ENCODE results near the gene EAPP. TPM values are rescaled to one million over a fixed set of nuclear protein-coding genes. Genes with fewer than 3 reads are reported as not detected.
"Not testable (repeated sequence)": the region's sequence is repeated elsewhere in the genome, so short reads cannot be mapped to it uniquely, and the experiment has no call there.

EAPP gene
- total and polyA plus RNA-seq, 3 experiments from 2014 or later: 36.4 to 96.2 (median 38.6) TPM

- Mint-ChIP-seq H3K27ac (no peak overlapping the region), H3K4me3 (no peak overlapping the region), H3K27me3 (no peaks in the 10 kb centered on the region), H3K4me1 (no peaks in the 10 kb centered on the region), H3K36me3 (no peaks in the 10 kb centered on the region), H3K9me3 (no peaks in the 10 kb centered on the region)
- Histone ChIP-seq H3K27ac (ENCODE audit: low read depth, low read length) (no peak overlapping the region), H3K4me3 (ENCODE audit: low read length) (no peak overlapping the region), H3K4me1 (ENCODE audit: insufficient read depth, low read length) (no peaks in the 10 kb centered on the region), H3K27me3 (ENCODE audit: insufficient read depth, low read length, poor library complexity, severe bottlenecking) (no peaks in the 10 kb centered on the region), H3K9me3 (ENCODE audit: low read length) (no peaks in the 10 kb centered on the region), H3K36me3 (ENCODE audit: insufficient read depth, low read length) (no peaks in the 10 kb centered on the region)
- DNase-seq: no peak
- POLR2A ChIA-PET: interaction anchor here (0.7 kb wide), 1 partner anchor 23 kb away, joined by 3 read pairs; no protein-coding TSS in a partner anchor
- CTCF ChIA-PET: no interaction called here
These were observed 51.0 kb downstream of the EAPP start for GRCh38 chr14:34488528-34488927.

- H3K4me3 Mint-ChIP-seq: no peak overlapping the region
- ChIA-PET POLR2A (no interaction called here), CTCF (no interaction called here)
- H3K27me3 Mint-ChIP-seq: no peaks in the 10 kb centered on the region
- no peak overlapping the region for H3K27ac Mint-ChIP-seq
- H3K36me3 Mint-ChIP-seq: no peaks in the 10 kb centered on the region
- Histone ChIP-seq H3K36me3 (ENCODE audit: insufficient read depth, low read length) (no peaks in the 10 kb centered on the region), H3K27me3 (ENCODE audit: insufficient read depth, low read length, poor library complexity, severe bottlenecking) (no peaks in the 10 kb centered on the region), H3K4me3 (ENCODE audit: low read length) (no peak overlapping the region), H3K9me3 (ENCODE audit: low read length) (no peaks in the 10 kb centered on the region), H3K4me1 (ENCODE audit: insufficient read depth, low read length) (no peaks in the 10 kb centered on the region), H3K27ac (ENCODE audit: low read depth, low read length) (no peak overlapping the region)
- H3K4me1 Mint-ChIP-seq: no peaks in the 10 kb centered on the region
- H3K9me3 Mint-ChIP-seq: no peaks in the 10 kb centered on the region
- DNase-seq: no peak
These were observed 54.8 kb downstream of the EAPP start for GRCh38 chr14:34484726-34485125.

- POLR2A ChIA-PET: no interaction called here
- DNase-seq: no peak
- H3K27me3 ChIP-seq (ENCODE audit: insufficient read depth, low read length, poor library complexity, severe bottlenecking): no peaks in the 10 kb centered on the region
- H3K4me3 ChIP-seq (ENCODE audit: low read length): no peak overlapping the region
- no peaks in the 10 kb centered on the region for H3K27me3 Mint-ChIP-seq
- H3K27ac Mint-ChIP-seq: no peak overlapping the region
- no peaks in the 10 kb centered on the region for H3K4me1 ChIP-seq (ENCODE audit: insufficient read depth, low read length)
- no peaks in the 10 kb centered on the region for H3K9me3 ChIP-seq (ENCODE audit: low read length)
- H3K4me1 Mint-ChIP-seq: no peaks in the 10 kb centered on the region
- CTCF ChIA-PET: interaction anchor here (0.7 kb wide), 1 partner anchor 93 kb away, joined by 4 read pairs; no protein-coding TSS in a partner anchor
- H3K36me3 ChIP-seq (ENCODE audit: insufficient read depth, low read length): no peaks in the 10 kb centered on the region
- H3K4me3 Mint-ChIP-seq: no peak overlapping the region
- no peak overlapping the region for H3K27ac ChIP-seq (ENCODE audit: low read depth, low read length)
- H3K9me3 Mint-ChIP-seq: no peaks in the 10 kb centered on the region
- H3K36me3 Mint-ChIP-seq: no peaks in the 10 kb centered on the region
These were observed 57.0 kb downstream of the EAPP start for GRCh38 chr14:34482463-34482862.

- Histone ChIP-seq H3K36me3 (ENCODE audit: insufficient read depth, low read length) (no peaks in the 10 kb centered on the region), H3K27me3 (ENCODE audit: insufficient read depth, low read length, poor library complexity, severe bottlenecking) (no peaks in the 10 kb centered on the region), H3K27ac (ENCODE audit: low read depth, low read length) (no peak overlapping the region), H3K4me1 (ENCODE audit: insufficient read depth, low read length) (no peaks in the 10 kb centered on the region), H3K9me3 (ENCODE audit: low read length) (no peaks in the 10 kb centered on the region), H3K4me3 (ENCODE audit: low read length) (no peak overlapping the region)
- Mint-ChIP-seq H3K27me3 (no peaks in the 10 kb centered on the region), H3K4me1 (no peaks in the 10 kb centered on the region), H3K4me3 (no peak overlapping the region), H3K27ac (no peak overlapping the region), H3K9me3 (no peaks in the 10 kb centered on the region), H3K36me3 (no peaks in the 10 kb centered on the region)
- CTCF ChIA-PET: no interaction called here
- POLR2A ChIA-PET: interaction anchor here (0.6 kb wide), 1 partner anchor 69 kb away, joined by 4 read pairs; no protein-coding TSS in a partner anchor
- DNase-seq: no peak
These were observed 59.8 kb downstream of the EAPP start for GRCh38 chr14:34479694-34480093.

GRCh38 chr14:34478261-34478660, 61.2 kb downstream of the EAPP start:
- no peaks in the 10 kb centered on the region for H3K27me3 ChIP-seq (ENCODE audit: insufficient read depth, low read length, poor library complexity, severe bottlenecking)
- ChIA-PET CTCF (no interaction called here), POLR2A (no interaction called here)
- H3K27ac ChIP-seq (ENCODE audit: low read depth, low read length): no peak overlapping the region
- no peaks in the 10 kb centered on the region for H3K9me3 ChIP-seq (ENCODE audit: low read length)
- Mint-ChIP-seq H3K9me3 (no peaks in the 10 kb centered on the region), H3K27me3 (peaks cover 0 to 5% of the 10 kb centered on the region in 2 donors), H3K36me3 (no peaks in the 10 kb centered on the region), H3K4me3 (no peak overlapping the region), H3K27ac (no peak overlapping the region), H3K4me1 (no peaks in the 10 kb centered on the region)
- no peaks in the 10 kb centered on the region for H3K4me1 ChIP-seq (ENCODE audit: insufficient read depth, low read length)
- no peak overlapping the region for H3K4me3 ChIP-seq (ENCODE audit: low read length)
- DNase-seq: no peak
- no peaks in the 10 kb centered on the region for H3K36me3 ChIP-seq (ENCODE audit: insufficient read depth, low read length)

- H3K4me3 Mint-ChIP-seq; H3K9me3 ChIP-seq (ENCODE audit: low read length); H3K27me3 Mint-ChIP-seq; H3K27ac ChIP-seq (ENCODE audit: low read depth, low read length); DNase-seq; H3K27me3 ChIP-seq (ENCODE audit: insufficient read depth, low read length, poor library complexity, severe bottlenecking); H3K36me3 Mint-ChIP-seq; H3K9me3 Mint-ChIP-seq; POLR2A ChIA-PET; CTCF ChIA-PET; H3K4me1 ChIP-seq (ENCODE audit: insufficient read depth, low read length); H3K27ac Mint-ChIP-seq; H3K36me3 ChIP-seq (ENCODE audit: insufficient read depth, low read length); H3K4me3 ChIP-seq (ENCODE audit: low read length); H3K4me1 Mint-ChIP-seq: not testable (repeated sequence)
These were observed 63.5 kb downstream of the EAPP start for GRCh38 chr14:34476036-34476435.

GRCh38 chr14:34475163-34475562, 64.3 kb downstream of the EAPP start:
- Mint-ChIP-seq H3K27ac (no peak overlapping the region), H3K27me3 (peaks cover 0 to 5% of the 10 kb centered on the region in 2 donors), H3K4me3 (no peak overlapping the region), H3K9me3 (no peaks in the 10 kb centered on the region), H3K4me1 (no peaks in the 10 kb centered on the region), H3K36me3 (no peaks in the 10 kb centered on the region)
- CTCF ChIA-PET: no interaction called here
- Histone ChIP-seq H3K36me3 (ENCODE audit: insufficient read depth, low read length) (no peaks in the 10 kb centered on the region), H3K27ac (ENCODE audit: low read depth, low read length) (no peak overlapping the region), H3K9me3 (ENCODE audit: low read length) (no peaks in the 10 kb centered on the region), H3K4me3 (ENCODE audit: low read length) (no peak overlapping the region), H3K4me1 (ENCODE audit: insufficient read depth, low read length) (no peaks in the 10 kb centered on the region), H3K27me3 (ENCODE audit: insufficient read depth, low read length, poor library complexity, severe bottlenecking) (no peaks in the 10 kb centered on the region)
- POLR2A ChIA-PET: no interaction called here
- DNase-seq: no peak

GRCh38 chr14:34474187-34474679, 65.3 kb downstream of the EAPP start:
- H3K4me3 Mint-ChIP-seq: no peak overlapping the region
- Histone ChIP-seq H3K27ac (ENCODE audit: low read depth, low read length) (no peak overlapping the region), H3K9me3 (ENCODE audit: low read length) (no peaks in the 10 kb centered on the region), H3K4me1 (ENCODE audit: insufficient read depth, low read length) (no peaks in the 10 kb centered on the region), H3K36me3 (ENCODE audit: insufficient read depth, low read length) (no peaks in the 10 kb centered on the region), H3K4me3 (ENCODE audit: low read length) (no peak overlapping the region), H3K27me3 (ENCODE audit: insufficient read depth, low read length, poor library complexity, severe bottlenecking) (no peaks in the 10 kb centered on the region)
- H3K9me3 Mint-ChIP-seq: no peaks in the 10 kb centered on the region
- POLR2A ChIA-PET: no interaction called here
- no peak overlapping the region for H3K27ac Mint-ChIP-seq
- DNase-seq: no peak
- H3K36me3 Mint-ChIP-seq: no peaks in the 10 kb centered on the region
- H3K27me3 Mint-ChIP-seq: peaks cover 0 to 5% of the 10 kb centered on the region in 2 donors
- H3K4me1 Mint-ChIP-seq: no peaks in the 10 kb centered on the region
- CTCF ChIA-PET: no interaction called here
